ENCODE measurements around the gene MTLN.
"Not testable (repeated sequence)": the region's sequence is repeated elsewhere in the genome, so short reads cannot be mapped to it uniquely, and the experiment has no call there.

GRCh38 chr2:110222626-110223025 lies 10.3 kb upstream of the MTLN start:
- not testable (repeated sequence) for TF ChIP-seq CTCF (IDR thresholded peaks at IDR 0.05; ENCODE audit: borderline replicate concordance, extremely low read depth, low read length, poor library complexity, severe bottlenecking); EZH2 (IDR thresholded peaks at IDR 0.05; ENCODE audit: borderline replicate concordance, low read depth, low read length, severe bottlenecking)
